KOPT-K1 (cell line): Measurements from ENCODE around the gene VAPA.
"Not testable (repeated sequence)": the region's sequence is repeated elsewhere in the genome, so short reads cannot be mapped to it uniquely, and the experiment has no call there.

ENCODE experiments used
- H3K27ac ChIP-seq: fragments of 200-600 bp; sonication (generic); 2 replicates; pipeline ENCODE4 v1.5.1; 2016; ENCODE audit warnings: antibody characterized with exemption, mild to moderate bottlenecking, low read depth, low read length; ENCODE audit not compliant: poor library complexity, severe bottlenecking
- H3K36me3 ChIP-seq: fragments of 200-600 bp; sonication (generic); 2 replicates; pipeline ENCODE4 v1.5.1; 2017; ENCODE audit warnings: antibody characterized with exemption, mild to moderate bottlenecking, low read length, moderate library complexity; ENCODE audit not compliant: insufficient read depth
- H3K9me3 ChIP-seq: fragments of 200-600 bp; sonication (generic); 2 replicates; pipeline ENCODE4 v1.5.1; 2017; ENCODE audit warnings: antibody characterized with exemption, low read length, mild to moderate bottlenecking; ENCODE audit not compliant: insufficient read depth, poor library complexity, severe bottlenecking

Gene VAPA

DNA sequence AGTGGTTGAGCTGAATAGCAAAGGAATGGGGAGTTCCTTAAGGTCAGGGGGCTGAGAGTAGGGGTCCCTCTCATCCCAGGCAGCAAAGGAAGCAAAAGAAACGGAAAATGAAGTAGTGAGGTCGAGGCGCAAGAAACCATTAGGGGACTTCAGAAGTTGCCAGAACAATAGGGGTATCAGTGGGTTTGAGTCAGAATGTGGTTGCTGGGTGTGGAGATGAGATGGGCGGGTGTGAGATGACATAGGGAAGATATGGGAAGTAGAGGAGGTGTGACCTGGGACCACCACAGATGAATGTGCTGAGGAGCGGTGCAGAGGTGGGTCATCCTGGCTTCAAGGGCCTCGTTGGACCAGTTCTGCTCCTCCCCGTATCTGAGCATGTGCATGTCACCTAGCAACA lies 13.1 kb upstream of the VAPA start:
- no peaks in the 10 kb centered on the region for H3K36me3 ChIP-seq
- H3K9me3 ChIP-seq, result no peaks in the 10 kb centered on the region
- no peak overlapping the region for H3K27ac ChIP-seq

GRCh38 chr18:9901377-9901776 lies 12.4 kb upstream of the VAPA start:
- Histone ChIP-seq H3K9me3 (no peaks in the 10 kb centered on the region), H3K36me3 (no peaks in the 10 kb centered on the region), H3K27ac (no peak overlapping the region)

DNA sequence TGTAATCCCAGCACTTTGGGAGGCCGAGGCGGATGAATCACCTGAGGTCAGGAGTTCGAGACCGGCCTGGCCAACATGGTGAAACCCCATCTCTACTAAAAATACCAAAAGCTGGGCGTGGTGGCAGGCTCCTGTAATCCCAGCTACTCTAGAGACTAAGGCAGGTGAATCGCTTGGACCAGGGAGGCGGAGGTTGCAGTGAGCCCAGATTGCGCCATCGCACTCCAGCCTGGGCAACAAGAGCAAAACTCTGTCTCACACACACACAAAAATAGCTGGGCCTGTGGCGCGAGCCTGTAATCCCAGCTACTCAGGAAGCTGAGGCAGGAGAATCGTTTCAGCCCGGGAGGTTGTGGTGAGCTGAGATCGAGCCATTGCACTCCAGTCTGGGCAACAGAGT lies 11.6 kb upstream of the VAPA start:
- H3K27ac ChIP-seq, H3K9me3 ChIP-seq, H3K36me3 ChIP-seq: not testable (repeated sequence)

GRCh38 chr18:9902832-9903231 lies 11.0 kb upstream of the VAPA start:
- H3K9me3 ChIP-seq, result no peaks in the 10 kb centered on the region
- H3K36me3 ChIP-seq, result no peaks in the 10 kb centered on the region
- no peak overlapping the region for H3K27ac ChIP-seq

DNA sequence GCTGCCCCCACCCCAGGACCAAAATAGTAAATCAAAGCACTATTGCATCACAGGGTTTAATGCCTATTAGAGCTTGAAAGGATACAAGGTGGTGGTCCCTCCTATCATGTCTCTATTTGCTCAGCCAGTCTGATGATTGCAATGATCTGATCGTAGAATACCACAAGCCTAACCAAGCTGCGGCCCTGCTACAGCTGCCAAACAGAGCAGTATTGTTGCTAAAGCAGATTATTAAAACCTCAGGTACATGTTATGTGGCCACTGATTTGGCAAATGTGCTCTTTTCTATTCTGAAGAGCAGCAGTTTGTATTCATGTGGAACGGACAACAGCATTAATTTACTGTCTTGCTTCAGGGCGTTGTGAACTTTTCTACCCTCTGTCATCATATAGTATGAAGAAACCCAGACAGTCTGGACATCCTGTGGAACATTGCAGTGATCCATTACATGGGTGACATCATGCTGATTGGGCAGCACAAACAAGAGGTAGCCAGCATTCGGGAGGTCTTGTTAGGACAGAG lies 8.4 kb upstream of the VAPA start:
- Histone ChIP-seq H3K36me3 (no peaks in the 10 kb centered on the region), H3K9me3 (no peaks in the 10 kb centered on the region), H3K27ac (no peak overlapping the region)

DNA sequence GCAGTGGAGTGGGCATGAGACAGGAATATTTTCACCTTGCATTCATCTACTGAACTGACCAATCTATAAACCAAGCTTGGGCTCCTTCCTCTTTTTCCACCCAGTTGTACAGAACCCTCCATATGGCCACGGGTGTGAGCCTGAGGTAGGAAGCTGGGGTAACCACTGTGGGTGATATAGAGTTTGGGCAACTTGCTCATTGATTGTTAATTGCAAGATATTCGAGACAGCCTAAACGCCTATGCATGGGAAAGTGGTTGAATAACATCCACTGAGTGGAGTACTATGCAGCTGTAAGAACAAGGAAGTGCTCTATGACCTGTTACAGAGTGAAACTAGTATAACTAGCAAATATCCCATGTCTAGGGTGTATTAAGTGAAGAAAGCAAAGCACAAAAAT lies 7.3 kb upstream of the VAPA start:
- Histone ChIP-seq H3K9me3 (no peaks in the 10 kb centered on the region), H3K27ac (no peak overlapping the region), H3K36me3 (no peaks in the 10 kb centered on the region)

GRCh38 chr18:9907867-9908266 lies 5.9 kb upstream of the VAPA start:
- H3K36me3 ChIP-seq, result no peaks in the 10 kb centered on the region
- no peaks in the 10 kb centered on the region for H3K9me3 ChIP-seq
- H3K27ac ChIP-seq, result no peak overlapping the region

DNA sequence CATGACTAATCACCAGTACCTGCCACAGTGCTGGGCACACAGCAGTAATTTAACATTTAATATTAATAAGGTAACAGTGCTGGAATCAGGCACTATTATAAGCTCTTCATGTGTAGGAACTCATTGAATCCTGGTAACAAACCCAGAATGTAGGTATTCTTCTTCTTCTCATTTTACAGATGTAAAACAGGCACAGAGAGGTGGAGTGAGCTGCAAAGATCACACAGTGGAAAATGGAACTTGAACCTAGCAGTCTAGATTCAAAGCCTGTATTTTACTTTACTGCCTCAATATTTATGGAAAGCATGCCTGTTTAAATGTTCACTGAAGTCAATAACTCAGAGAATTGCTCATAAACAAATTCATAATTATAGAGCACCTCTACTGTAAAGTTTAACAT lies 3.7 kb upstream of the VAPA start:
- H3K9me3 ChIP-seq, result no peaks in the 10 kb centered on the region
- no peak overlapping the region for H3K27ac ChIP-seq
- H3K36me3 ChIP-seq, result no peaks in the 10 kb centered on the region

DNA sequence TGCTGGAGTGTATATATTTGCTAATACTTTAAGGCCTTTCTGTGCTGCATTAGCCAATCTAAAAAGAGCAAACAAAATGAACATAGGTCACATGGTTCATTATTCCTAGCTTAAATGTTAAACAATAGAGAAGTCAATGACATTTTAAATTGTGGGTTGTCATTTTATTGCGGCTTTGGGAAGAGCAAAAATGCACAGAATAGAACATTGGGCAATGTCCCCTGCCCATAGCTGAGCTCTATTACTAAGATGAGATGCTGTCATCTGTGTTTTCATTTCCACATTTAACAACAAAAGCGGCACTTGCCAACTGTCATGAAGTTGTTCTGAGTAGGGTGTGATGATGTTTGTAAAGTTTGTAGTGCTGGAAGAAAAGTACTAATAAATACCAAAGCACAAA lies 3.2 kb upstream of the VAPA start:
- Histone ChIP-seq H3K36me3 (no peaks in the 10 kb centered on the region), H3K9me3 (no peaks in the 10 kb centered on the region), H3K27ac (no peak overlapping the region)

- no peaks in the 10 kb centered on the region for H3K36me3 ChIP-seq
- no peak overlapping the region for H3K27ac ChIP-seq
- no peaks in the 10 kb centered on the region for H3K9me3 ChIP-seq
These were observed 2.6 kb upstream of the VAPA start for GRCh38 chr18:9911226-9911625.

GRCh38 chr18:9912285-9912684 lies 1.5 kb upstream of the VAPA start:
- not testable (repeated sequence) for H3K36me3 ChIP-seq, H3K27ac ChIP-seq, H3K9me3 ChIP-seq

DNA sequence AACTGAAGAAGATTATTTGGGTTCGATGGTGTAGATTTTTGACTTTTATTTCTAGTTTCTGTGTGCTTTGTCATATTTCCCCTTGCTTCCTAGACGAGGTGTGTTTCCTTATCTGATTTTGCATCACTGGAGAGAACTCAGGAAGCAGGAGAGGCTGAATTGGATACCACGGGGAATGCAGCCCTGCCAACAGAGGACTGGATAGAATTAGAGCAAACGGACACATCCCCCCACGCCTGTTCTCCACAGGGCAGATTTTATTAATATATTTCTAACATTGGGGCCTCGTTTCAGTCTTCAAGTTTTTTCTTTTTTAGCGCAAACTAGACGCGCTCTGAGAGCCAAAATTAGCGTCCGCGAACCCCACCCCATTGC lies 678 bp upstream of the VAPA start:
- Histone ChIP-seq H3K27ac (peak overlapping the region; percentile 94), H3K9me3 (no peaks in the 10 kb centered on the region), H3K36me3 (no peaks in the 10 kb centered on the region)

GRCh38 chr18:9914334-9914583 lies 443 bp downstream of the VAPA start:
- no peaks in the 10 kb centered on the region for H3K9me3 ChIP-seq
- H3K36me3 ChIP-seq, result no peaks in the 10 kb centered on the region
- peak overlapping the region; percentile 94 for H3K27ac ChIP-seq

DNA sequence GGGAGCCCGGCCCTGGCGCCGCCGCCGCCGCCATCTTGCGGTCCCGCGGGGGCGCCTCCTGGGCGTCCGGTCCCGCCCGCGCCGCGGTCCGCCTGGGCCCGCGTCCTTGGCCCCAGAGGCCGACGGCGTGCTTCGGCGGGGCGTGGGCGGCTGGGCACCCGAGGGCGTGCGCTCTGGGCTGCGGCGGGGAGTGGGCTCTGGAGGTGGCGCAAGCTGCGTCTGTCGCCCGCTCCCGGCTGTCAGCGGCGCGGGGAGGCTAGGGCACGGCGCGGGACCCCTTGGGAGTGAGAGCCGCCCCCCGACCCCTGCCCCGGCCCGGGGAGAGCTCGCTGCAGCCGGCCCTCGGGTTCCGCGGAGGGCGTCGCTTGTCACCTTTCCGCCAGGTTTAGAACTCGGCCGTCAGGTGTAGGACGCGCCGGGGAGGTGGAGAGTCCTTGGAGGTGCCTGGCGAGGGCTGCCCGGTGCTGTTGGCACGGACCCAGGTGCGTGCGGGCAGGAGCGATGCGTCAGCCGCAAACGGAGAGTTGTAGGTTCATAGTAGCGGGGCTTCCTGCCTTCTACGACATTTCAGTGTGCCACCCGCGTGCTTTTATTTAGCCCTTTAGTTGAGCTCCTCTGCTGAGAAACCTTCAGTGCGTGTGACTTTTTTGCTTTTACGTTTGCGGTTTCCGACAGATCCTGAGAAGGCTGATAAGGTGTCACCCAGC lies 921 bp downstream of the VAPA start:
- H3K9me3 ChIP-seq, result no peaks in the 10 kb centered on the region
- no peaks in the 10 kb centered on the region for H3K36me3 ChIP-seq
- H3K27ac ChIP-seq, result peak overlapping the region; percentile 94

GRCh38 chr18:9915291-9916076 lies 1.7 kb downstream of the VAPA start:
- Histone ChIP-seq H3K36me3 (no peaks in the 10 kb centered on the region), H3K9me3 (no peaks in the 10 kb centered on the region), H3K27ac (peak overlapping the region; percentile 94)

DNA sequence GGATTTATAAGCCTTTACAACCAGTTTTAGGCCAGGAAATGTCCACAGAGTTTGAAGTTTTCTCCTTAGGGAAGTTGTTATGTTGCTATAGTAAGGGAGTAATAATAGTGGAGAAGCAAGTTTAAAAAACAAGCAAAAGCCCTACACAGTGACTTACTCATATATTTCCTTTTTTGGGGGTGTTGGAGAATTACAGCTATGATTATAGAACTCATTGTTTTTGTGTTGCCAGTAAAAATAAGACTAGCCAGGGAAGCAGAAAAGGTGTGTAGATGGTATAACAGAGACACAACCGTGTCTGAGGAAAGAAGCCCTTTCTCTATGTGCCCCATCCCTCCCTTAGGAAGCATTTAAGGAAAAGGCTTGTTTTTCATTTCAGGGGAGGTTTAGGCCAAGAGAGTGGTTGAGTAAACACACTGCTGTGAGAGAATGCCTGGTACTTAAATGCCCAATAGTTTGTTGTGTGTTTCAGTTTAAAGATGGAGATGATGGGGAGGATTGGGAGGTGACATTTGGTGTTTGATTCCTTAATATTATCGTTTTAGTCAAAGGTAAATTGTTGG lies 2.3 kb downstream of the VAPA start:
- Histone ChIP-seq H3K9me3 (no peaks in the 10 kb centered on the region), H3K27ac (peak overlapping the region; percentile 94), H3K36me3 (no peaks in the 10 kb centered on the region)
